A673 (cell line): ENCODE results near the gene FERMT2. TPM values are rescaled to one million over a fixed set of nuclear protein-coding genes. Genes with fewer than 3 reads are reported as not detected.

Experiments
- Bru-seq: library from RNA; stranded (reverse); fragments of 400-500 nt; gene quantifications from one replicate; lab custom pipeline; 2021; lab: Mats Ljungman, UMichigan
- BruChase-seq, 2 experiments: library from RNA; stranded (reverse); fragments of 400-500 nt; gene quantifications; one replicate each; lab custom pipeline; 2021; lab: Mats Ljungman, UMichigan
- BruUV-seq: library from RNA; stranded (reverse); fragments of 400-500 nt; replicated peaks from 2 replicates; lab custom pipeline; 2021; lab: Mats Ljungman, UMichigan
- CTCF ChIA-PET: fragments of 300-600 bp; sonication (Branson Sonifier 250); formaldehyde crosslinking; loops from one replicate; lab custom pipeline; 2022; ENCODE audit warnings: antibody characterized with exemption; lab: Charles Lee
- POLR2A ChIA-PET: fragments of 300-600 bp; sonication (Branson Sonifier 250); formaldehyde crosslinking; loops from one replicate; lab custom pipeline; 2022; ENCODE audit warnings: antibody characterized with exemption; ENCODE audit not compliant: low non-redundant PET; lab: Charles Lee
- DNase-seq: peaks from one replicate; pipeline ENCODE4 v3.0.0-alpha.2; 2015; ENCODE audit warnings: low spot score
- H3K27ac ChIP-seq: fragments of 200-600 bp; sonication (generic); 2 replicates; pipeline ENCODE4 v1.5.1; 2016; ENCODE audit warnings: mixed run types, low read depth, mild to moderate bottlenecking, mixed read lengths, antibody characterized with exemption, low read length; ENCODE audit not compliant: poor library complexity, severe bottlenecking
- H3K27me3 ChIP-seq: fragments of 200-600 bp; sonication (generic); replicated peaks from 2 replicates; pipeline ENCODE4 v1.6.1; 2017; ENCODE audit warnings: mixed run types, low read depth, mild to moderate bottlenecking, mixed read lengths, antibody characterized with exemption, low read length; ENCODE audit not compliant: insufficient read depth, poor library complexity
- H3K36me3 ChIP-seq: fragments of 200-600 bp; sonication (generic); 2 replicates; pipeline ENCODE4 v1.6.1; 2016; ENCODE audit warnings: mixed run types, mild to moderate bottlenecking, mixed read lengths, antibody characterized with exemption, low read length; ENCODE audit not compliant: insufficient read depth, poor library complexity, severe bottlenecking
- H3K4me1 ChIP-seq: fragments of 200-600 bp; sonication (generic); 2 replicates; pipeline ENCODE4 v1.6.1; 2017; ENCODE audit warnings: mixed run types, mild to moderate bottlenecking, mixed read lengths, antibody characterized with exemption, low read length; ENCODE audit not compliant: insufficient read depth, poor library complexity, severe bottlenecking
- H3K4me3 ChIP-seq: fragments of 200-600 bp; sonication (generic); 2 replicates; pipeline ENCODE4 v1.5.1; 2016; ENCODE audit warnings: low read depth, mixed run types, mild to moderate bottlenecking, mixed read lengths, low read length; ENCODE audit not compliant: poor library complexity, severe bottlenecking
- H3K9me3 ChIP-seq: fragments of 200-600 bp; sonication (generic); 2 replicates; pipeline ENCODE4 v1.6.1; 2016; ENCODE audit warnings: mixed run types, low read depth, mild to moderate bottlenecking, mixed read lengths, antibody characterized with exemption, low read length; ENCODE audit not compliant: poor library complexity, severe bottlenecking
- CTCF ChIP-seq: fragments of 300-800, 200-600 bp; sonication (generic); conservative IDR thresholded peaks from 2 replicates; pipeline ENCODE4 v1.5.1; 2017; ENCODE audit warnings: low read depth, mild to moderate bottlenecking, antibody characterized with exemption, low read length, moderate library complexity, mixed read lengths
- EZH2 ChIP-seq: fragments of 200-600 bp; sonication (generic); IDR thresholded peaks from 2 replicates; pipeline ENCODE4 v1.6.1; 2017; ENCODE audit warnings: borderline replicate concordance, low read depth, mild to moderate bottlenecking, mixed read lengths, antibody characterized with exemption, low read length; ENCODE audit not compliant: poor library complexity, severe bottlenecking
- intact Hi-C: fragments of 100-400 bp; cut with micrococcal nuclease; formaldehyde crosslinking; loops from one replicate; pipeline ENCODE4 v1.10.0; 2022; ENCODE audit not compliant: unreplicated experiment
- long read RNA-seq: library from polyadenylated mRNA; stranded (forward); transcript quantifications from one replicate; pipeline ENCODE4 v2.0.0, GENCODE V29; 2022
- total RNA-seq: library from RNA; stranded (reverse); gene quantifications from 2 replicates; pipeline ENCODE4 v1.2.3, GENCODE V29; 2021

Gene FERMT2
- total RNA-seq (38.3 and 48.0 TPM in 2 replicates), Bru-seq, nascent RNA (percentile 70 among the genes with signal in this experiment), BruChase-seq, experiment 1, labeled RNA remaining after a 2-hour chase (percentile 62 among the genes with signal in this experiment), BruChase-seq, experiment 2, labeled RNA remaining after a 6-hour chase (percentile 67 among the genes with signal in this experiment)
- long read RNA-seq, transcript FERMT2-201 (15 exons, 3,338 nt) = major isoform, 35 of 64 reads
- long read RNA-seq, partial matches to known transcripts = 23 of 64 reads
- long read RNA-seq, other reads (novel, unspliced or antisense) = 5 of 64 reads

GRCh38 chr14:52950898-52951680 is at the start of gene FERMT2:
TSS of gene FERMT2 (minus strand) at chr14:52951050. CDS start at chr14:52950568, 482 bp downstream.
- intact Hi-C loops = loop anchor here (2.0 kb wide), 1 partner anchor 122 kb away; no protein-coding TSS in a partner anchor
- Histone ChIP-seq H3K4me1 (peaks cover 26% of the 10 kb centered on the region), H3K27ac (peak within 1 kb of the TSS; percentile 91), H3K9me3 (no peaks in the 10 kb centered on the region), H3K27me3 (no peaks in the 10 kb centered on the region), H3K4me3 (peak within 1 kb of the TSS; percentile 65), H3K36me3 (no peaks in the 10 kb centered on the region)
- ChIA-PET CTCF (interaction anchor here (1.0 kb wide), 1 partner anchor 10 kb away, joined by 3 read pairs; no protein-coding TSS in a partner anchor), POLR2A (interaction anchor here (0.6 kb wide), 1 partner anchor 281 kb away, joined by 9 read pairs; no protein-coding TSS in a partner anchor)
- peak; percentile 86 for DNase-seq
- no peak for TF ChIP-seq CTCF
- no peak for TF ChIP-seq EZH2
- no TSS peak for BruUV-seq

GRCh38 chr14:52998376-52999015 is 47.6 kb upstream of the FERMT2 start:
- Histone ChIP-seq H3K36me3 (no peaks in the 10 kb centered on the region), H3K27me3 (no peaks in the 10 kb centered on the region), H3K27ac (no peak overlapping the region), H3K4me3 (no peak overlapping the region), H3K9me3 (no peaks in the 10 kb centered on the region), H3K4me1 (no peaks in the 10 kb centered on the region)
- POLR2A ChIA-PET = no interaction called here
- CTCF ChIA-PET = no interaction called here
- no peak for TF ChIP-seq EZH2
- no peak for TF ChIP-seq CTCF
- no TSS peak for BruUV-seq
- intact Hi-C loops = no loop called here
- no peak for DNase-seq

GRCh38 chr14:52996493-52996892 is 45.6 kb upstream of the FERMT2 start:
- Histone ChIP-seq H3K27me3 (no peaks in the 10 kb centered on the region), H3K9me3 (no peaks in the 10 kb centered on the region), H3K4me3 (no peak overlapping the region), H3K27ac (no peak overlapping the region), H3K36me3 (no peaks in the 10 kb centered on the region), H3K4me1 (no peaks in the 10 kb centered on the region)
- intact Hi-C loops = no loop called here
- no TSS peak for BruUV-seq
- CTCF ChIA-PET = no interaction called here
- no peak for DNase-seq
- no peak for TF ChIP-seq EZH2
- no peak for TF ChIP-seq CTCF
- POLR2A ChIA-PET = no interaction called here
